HepG2 (cell line): ENCODE measurements around the gene CMTM5. TPM values are rescaled to one million over a fixed set of nuclear protein-coding genes. Genes with fewer than 3 reads are reported as not detected.
A peak's percentile ranks its signal among the peaks of the same experiment; 100 is the strongest.
"Not testable (repeated sequence)": the region's sequence is repeated elsewhere in the genome, so short reads cannot be mapped to it uniquely, and the experiment has no call there.

ENCODE experiments used
- ATAC-seq: fragments of 200-7000 bp; cut with Tn5 transposase; 3 replicates; pipeline ENCODE4 v1.9.1; 2020; ENCODE audit warnings: mild to moderate bottlenecking, moderate library complexity
- BruUV-seq: library from RNA; stranded (reverse); fragments of 400-500 nt; replicated peaks from 2 replicates; lab custom pipeline; 2021; lab: Mats Ljungman, UMichigan
- CTCF ChIA-PET: fragments of 300-600 bp; formaldehyde crosslinking; extraction: SDS; loops from one replicate; lab custom pipeline; 2021; ENCODE audit warnings: low total read pairs, inconsistent platforms, low intra/inter-chr PET ratio; lab: Yijun Ruan, JAX
- POLR2A ChIA-PET: fragments of 350-600 bp; sonication (Branson Sonifier 250); formaldehyde crosslinking; loops from one replicate; lab custom pipeline; 2020; ENCODE audit warnings: antibody characterized with exemption, inconsistent platforms; lab: Yijun Ruan, JAX
- DNase-seq: peaks from one replicate; pipeline ENCODE4 v3.0.0-alpha.2; 2015; ENCODE audit warnings: low spot score
- FAIRE-seq: peaks from 3 replicates; lab custom pipeline; 2011; peaks lifted over from hg19 to GRCh38; lab: Jason Lieb, UNC
- H2AFZ ChIP-seq: one replicate; pipeline ENCODE4 v1.6.1; 2011; ENCODE audit warnings: low read length, inconsistent platforms
- H3K27ac ChIP-seq: fragments of 300-600 bp; 3 replicates; pipeline ENCODE4 v1.8.0; 2011; ENCODE audit warnings: mixed run types, mild to moderate bottlenecking, mixed read lengths, low read length, inconsistent platforms; ENCODE audit not compliant: insufficient read depth; ENCODE audit errors: extremely low read length
- H3K27me3 ChIP-seq, 2 experiments: fragments of 200-600 bp in 1 of 2; 2 replicates in 1 of 2; 3 replicates in 1 of 2; pipeline versions ENCODE4 v1.6.0 to v1.8.0; 2011; ENCODE audit warnings: low read length in 2 of 2, mild to moderate bottlenecking in 2 of 2, moderate library complexity in 2 of 2, inconsistent platforms in 1 of 2; ENCODE audit not compliant: insufficient read depth in 2 of 2, control insufficient read depth in 1 of 2
- H3K36me3 ChIP-seq, 2 experiments: fragments of 200-600 bp in 1 of 2; replicated peaks in 1 of 2; 2 replicates in 1 of 2; 3 replicates in 1 of 2; pipeline versions ENCODE4 v1.5.1 to v1.8.0; 2011; ENCODE audit warnings: low read length in 2 of 2, inconsistent platforms in 1 of 2; ENCODE audit not compliant: insufficient read depth in 2 of 2, control insufficient read depth in 1 of 2
- H3K4me1 ChIP-seq: 2 replicates; pipeline ENCODE4 v1.5.1; 2012; ENCODE audit warnings: low read length, inconsistent platforms; ENCODE audit not compliant: insufficient read depth
- H3K4me2 ChIP-seq: 2 replicates; pipeline ENCODE4 v1.6.0; 2011; ENCODE audit warnings: low read depth, low read length, inconsistent platforms
- H3K4me3 ChIP-seq, 3 experiments: fragments of 200-600 bp in 1 of 3; sonication (generic), shearing (Covaris generic) in 1 of 3; replicated peaks in 1 of 3; 2 replicates each; pipeline ENCODE4 v1.5.1; 2011 to 2016; ENCODE audit warnings: low read length in 3 of 3, inconsistent platforms in 2 of 3, low read depth in 2 of 3, mild to moderate bottlenecking in 2 of 3, control low read depth in 1 of 3, mixed read lengths in 1 of 3; ENCODE audit not compliant: insufficient read depth in 1 of 3
- H3K79me2 ChIP-seq: one replicate; pipeline ENCODE4 v1.6.1; 2011; ENCODE audit warnings: low read length, inconsistent platforms; ENCODE audit not compliant: insufficient read depth
- H3K9ac ChIP-seq: 2 replicates; pipeline ENCODE4 v1.6.0; 2011; ENCODE audit warnings: mild to moderate bottlenecking, low read depth, low read length, inconsistent platforms; ENCODE audit not compliant: insufficient read depth
- H3K9me3 ChIP-seq: 2 replicates; pipeline ENCODE4 v1.5.1; 2012; ENCODE audit warnings: mild to moderate bottlenecking, low read length
- H4K20me1 ChIP-seq: 2 replicates; pipeline ENCODE4 v1.6.0; 2011; ENCODE audit warnings: inconsistent platforms, mild to moderate bottlenecking, low read length, moderate library complexity; ENCODE audit not compliant: insufficient read depth
- FOXA1 ChIP-seq, 2 experiments: fragments of 450-650 bp in 1 of 2; sonication (generic) in 1 of 2; formaldehyde crosslinking in 1 of 2; IDR thresholded peaks; 2 replicates each; pipeline versions ENCODE4 v1.4.0 to v1.6.1; 2016 to 2020; ENCODE audit warnings: missing genetic modification reagents in 1 of 2
- KDM5B ChIP-seq: sonication (generic); formaldehyde crosslinking; IDR thresholded peaks from 2 replicates; pipeline ENCODE4 v1.4.0; 2020; ENCODE audit warnings: missing genetic modification reagents, mild to moderate bottlenecking, borderline replicate concordance
- ZNF225 ChIP-seq: sonication (generic); formaldehyde crosslinking; IDR thresholded peaks from 2 replicates; pipeline ENCODE4 v1.4.0; 2020; ENCODE audit warnings: mild to moderate bottlenecking, missing genetic modification reagents
- WGBS: methylation state at CpG from one replicate; pipeline ENCODE4 v1.1.6; 2017; ENCODE audit warnings: low lambda C conversion rate; 5-methylcytosine and 5-hydroxymethylcytosine counted together
- in situ Hi-C: cut with HindIII; loops from 2 replicates; pipeline ENCODE4 v1.10.0; 2017; ENCODE audit warnings: low pct_unique_long_range_greater_than_20kb; ENCODE audit not compliant: extremely low pct_ligation_motif_present
- intact Hi-C: fragments of 100-400 bp; cut with micrococcal nuclease; formaldehyde crosslinking; loops from one replicate; pipeline ENCODE4 v1.10.0; 2022; ENCODE audit not compliant: unreplicated experiment
- polyA plus RNA-seq, 8 experiments: library from polyadenylated mRNA; depleted of rRNA in 3 of 8; stranded (reverse) in 7 of 8; unstranded in 1 of 8; fragments of >200 nt; fragmentation: Illumina TruSeq in 4 of 8; extraction: Trizol in 4 of 8; gene quantifications; 2 replicates each; pipeline versions ENCODE4 v1.2.1 to v1.2.3, GENCODE V29; 2011 to 2016; ENCODE audit warnings: low read depth in 4 of 8, missing spikeins in 1 of 8, mixed read lengths in 1 of 8; ENCODE audit not compliant: insufficient read depth in 1 of 8
- total RNA-seq, 5 experiments: library from RNA; depleted of rRNA; stranded (reverse); fragments of >200 nt; fragmentation: Illumina TruSeq; extraction: Trizol; gene quantifications; 2 replicates each; pipeline ENCODE4 v1.2.3, GENCODE V29; 2016; ENCODE audit warnings: low read depth in 1 of 5
- TF ChIP-seq, protein P1 (sequence below): sonication (generic); formaldehyde crosslinking; IDR thresholded peaks from 2 replicates; pipeline ENCODE4 v1.5.0; 2020; ENCODE audit warnings: missing genetic modification reagents
- TF ChIP-seq, protein P2 (sequence below): sonication (generic); formaldehyde crosslinking; conservative IDR thresholded peaks from 2 replicates; pipeline ENCODE4 v1.8.0; 2022; ENCODE audit warnings: mild to moderate bottlenecking, moderate library complexity, missing genetic modification reagents
- TF ChIP-seq, protein P3 (sequence below): sonication (generic); IDR thresholded peaks from 2 replicates; pipeline ENCODE4 v1.6.1; 2016; ENCODE audit warnings: low read depth, borderline replicate concordance

CMTM5 gene
- total and polyA plus RNA-seq, 2 of the 13 experiments (the other 11 are each of a cell fraction or from before 2014, with no cell fraction given): not detected

DNA sequence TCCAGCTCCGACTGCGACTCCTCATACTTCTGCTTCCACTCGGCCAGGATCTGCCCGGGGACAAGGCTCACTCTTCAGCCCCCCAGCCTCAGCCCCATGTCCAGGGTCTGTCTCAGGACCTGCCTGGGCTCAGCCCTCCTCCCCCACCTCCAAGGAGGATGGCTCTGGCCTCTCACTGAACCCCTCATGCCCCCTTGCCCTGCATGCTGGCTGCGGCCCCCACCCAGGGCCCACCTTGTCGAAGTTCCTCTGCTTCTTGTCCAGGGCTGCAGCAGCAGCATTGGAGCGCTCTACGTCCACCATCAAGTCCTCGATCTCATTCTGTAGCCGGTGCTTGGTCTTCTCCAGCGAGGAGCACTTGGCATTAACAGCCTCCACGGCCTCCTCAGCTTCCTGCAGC is 40.4 kb downstream of the CMTM5 start:
- WGBS: 41% methylated on average over 12 of the region's 12 CpGs
- not testable (repeated sequence) for DNase-seq

DNA sequence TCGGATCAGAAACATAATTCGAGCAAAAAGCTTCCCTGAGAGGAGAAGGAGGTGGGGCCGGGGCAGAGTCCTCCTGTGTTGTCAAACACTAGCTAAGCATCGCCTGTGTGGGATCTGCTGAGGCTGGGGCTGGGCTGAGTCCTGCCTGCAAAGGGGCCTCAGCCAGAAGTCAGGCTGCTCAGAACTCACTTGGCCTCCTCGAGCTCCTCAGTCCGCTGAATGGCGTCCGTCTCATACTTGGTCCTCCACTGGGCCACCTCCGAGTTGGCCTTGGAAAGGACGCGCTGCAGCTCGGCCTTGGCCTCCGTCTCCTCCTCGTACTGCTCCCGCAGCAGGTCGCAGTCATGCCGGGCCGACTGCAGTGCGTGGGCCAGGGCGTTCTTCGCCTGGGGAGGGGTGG is 41.2 kb downstream of the CMTM5 start:
- in situ Hi-C loops: no loop called here
- Histone ChIP-seq H3K27me3 (peaks cover 25 to 85% of the 10 kb centered on the region in 2 experiments), H3K4me1 (no peaks in the 10 kb centered on the region), H3K9ac (no peak overlapping the region), H3K4me2 (no peak overlapping the region), H4K20me1 (no peaks in the 10 kb centered on the region), H2AFZ (no peak overlapping the region), H3K27ac (no peak overlapping the region), H3K9me3 (no peaks in the 10 kb centered on the region), H3K36me3 (no peaks in the 10 kb centered on the region), H3K79me2 (no peaks in the 10 kb centered on the region), H3K4me3 (no peak overlapping the region)
- TF ChIP-seq, protein P1, sequence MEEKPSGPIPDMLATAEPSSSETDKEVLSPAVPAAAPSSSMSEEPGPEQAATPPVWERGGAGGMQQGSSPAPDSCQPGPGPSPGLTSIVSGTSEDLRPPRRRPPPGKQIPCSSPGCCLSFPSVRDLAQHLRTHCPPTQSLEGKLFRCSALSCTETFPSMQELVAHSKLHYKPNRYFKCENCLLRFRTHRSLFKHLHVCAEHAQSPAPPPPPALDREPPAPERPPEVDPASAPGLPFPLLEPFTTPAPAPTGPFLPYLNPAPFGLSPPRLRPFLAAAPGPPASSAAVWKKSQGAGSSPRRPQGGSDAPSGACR (CRISPR knock-in tag): no peak
- TF ChIP-seq, protein P2, sequence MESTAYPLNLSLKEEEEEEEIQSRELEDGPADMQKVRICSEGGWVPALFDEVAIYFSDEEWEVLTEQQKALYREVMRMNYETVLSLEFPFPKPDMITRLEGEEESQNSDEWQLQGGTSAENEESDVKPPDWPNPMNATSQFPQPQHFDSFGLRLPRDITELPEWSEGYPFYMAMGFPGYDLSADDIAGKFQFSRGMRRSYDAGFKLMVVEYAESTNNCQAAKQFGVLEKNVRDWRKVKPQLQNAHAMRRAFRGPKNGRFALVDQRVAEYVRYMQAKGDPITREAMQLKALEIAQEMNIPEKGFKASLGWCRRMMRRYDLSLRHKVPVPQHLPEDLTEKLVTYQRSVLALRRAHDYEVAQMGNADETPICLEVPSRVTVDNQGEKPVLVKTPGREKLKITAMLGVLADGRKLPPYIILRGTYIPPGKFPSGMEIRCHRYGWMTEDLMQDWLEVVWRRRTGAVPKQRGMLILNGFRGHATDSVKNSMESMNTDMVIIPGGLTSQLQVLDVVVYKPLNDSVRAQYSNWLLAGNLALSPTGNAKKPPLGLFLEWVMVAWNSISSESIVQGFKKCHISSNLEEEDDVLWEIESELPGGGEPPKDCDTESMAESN (CRISPR knock-in tag): 0 out of 2 replicates have a peak, but pooled peaks have one; percentile 48
- TF ChIP-seq, protein P3, sequence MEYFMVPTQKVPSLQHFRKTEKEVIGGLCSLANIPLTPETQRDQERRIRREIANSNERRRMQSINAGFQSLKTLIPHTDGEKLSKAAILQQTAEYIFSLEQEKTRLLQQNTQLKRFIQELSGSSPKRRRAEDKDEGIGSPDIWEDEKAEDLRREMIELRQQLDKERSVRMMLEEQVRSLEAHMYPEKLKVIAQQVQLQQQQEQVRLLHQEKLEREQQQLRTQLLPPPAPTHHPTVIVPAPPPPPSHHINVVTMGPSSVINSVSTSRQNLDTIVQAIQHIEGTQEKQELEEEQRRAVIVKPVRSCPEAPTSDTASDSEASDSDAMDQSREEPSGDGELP: no peak
- 0 out of 2 replicates have a peak, but pooled peaks have one; percentile 11 for TF ChIP-seq KDM5B (CRISPR knock-in tag)
- FAIRE-seq (no peak), DNase-seq (no peak), ATAC-seq (peak; percentile 46)
- ChIA-PET CTCF (no interaction called here), POLR2A (no interaction called here)
- WGBS: 44% methylated on average over 21 of the region's 21 CpGs
- no TSS peak for BruUV-seq
- intact Hi-C loops: no loop called here

More for the DNA sequence above, 40.4 kb downstream of the CMTM5 start:
- H3K4me2 ChIP-seq; H3K9me3 ChIP-seq; H3K4me1 ChIP-seq; H3K4me3 ChIP-seq; H2AFZ ChIP-seq; H3K36me3 ChIP-seq; BruUV-seq; H3K9ac ChIP-seq; H4K20me1 ChIP-seq; in situ Hi-C loops; intact Hi-C loops; H3K79me2 ChIP-seq; ATAC-seq; POLR2A ChIA-PET; FAIRE-seq; CTCF ChIA-PET; H3K27ac ChIP-seq; TF ChIP-seq FOXA1 (CRISPR knock-in tag; IDR thresholded peaks at IDR 0.05): not testable (repeated sequence)
- H3K27me3 ChIP-seq: peaks cover 31 to 93% of the 10 kb centered on the region in 2 experiments
- 0 out of 2 replicates have a peak, but pooled peaks have one; percentile 8 for TF ChIP-seq FOXA1 (IDR thresholded peaks at IDR 0.05)
- TF ChIP-seq ZNF225 (CRISPR knock-in tag): 0 out of 2 replicates have a peak, but pooled peaks have one; percentile 14
- TF ChIP-seq, all 625 proteins: peak for 2; not testable (repeated sequence) for 623
